ENCODE data around the gene PLPP1. TPM values are rescaled to one million over a fixed set of nuclear protein-coding genes. Genes with fewer than 3 reads are reported as not detected.

PLPP1 gene
- polyA plus RNA-seq, 1 of the 3 experiments (the other 2 are of a cell fraction) = 32.8 TPM

GRCh38 chr5:55456216-55456895 is 78.4 kb downstream of the PLPP1 start:
- Histone ChIP-seq H3K9ac (no peak overlapping the region), H3K9me3 (no peaks in the 10 kb centered on the region), H4K20me1 (ENCODE audit: insufficient read depth) (no peaks in the 10 kb centered on the region), H3K27me3 (ENCODE audit: insufficient read depth) (no peaks in the 10 kb centered on the region), H3F3A (replicated peaks; ENCODE audit: insufficient read depth) (peaks cover 17% of the 10 kb centered on the region), H2AFZ (ENCODE audit: low read depth) (no peak overlapping the region), H3K9me2 (no peaks in the 10 kb centered on the region), H3K79me2 (ENCODE audit: insufficient read depth) (peaks cover 22% of the 10 kb centered on the region), H3K27ac (ENCODE audit: low read depth in 2 of 2, low read length in 1 of 2) (peak overlapping the region in 1 of 2 experiments; percentile 63; a peak in 2 of 4 replicates), H3K4me3 (ENCODE audit: low read depth in 2 of 2, low read length in 1 of 2) (no peak overlapping the region), H3K4me1 (ENCODE audit: control insufficient read depth in 1 of 2, insufficient read depth in 2 of 2, low read depth in 1 of 2, low read length in 1 of 2) (no peaks in the 10 kb centered on the region; a peak in 1 of 4 replicates), H3K4me2 (peak overlapping the region; percentile 5; the same call in 1 of the 2 replicates), H3K36me3 (replicated peaks in 1 of 2; ENCODE audit: control insufficient read depth in 1 of 2, insufficient read depth in 2 of 2, low read length in 1 of 2) (no peaks in the 10 kb centered on the region)
- CTCF ChIA-PET = interaction anchor here (1.2 kb wide), 1 partner anchor 17 kb away, joined by 3 read pairs; no protein-coding TSS in a partner anchor
- WGBS (ENCODE audit: low lambda C conversion rate) = 85% methylated on average over 3 of the region's 3 CpGs
- TF ChIP-seq TCF12 (IDR thresholded peaks at IDR 0.05) (peak; percentile 40; the same call in 1 of the 2 replicates), ELF1 (IDR thresholded peaks at IDR 0.05) (no peak), FOSL2 (IDR thresholded peaks at IDR 0.05; ENCODE audit: borderline replicate concordance, low read depth) (peak; percentile 82), JUND (IDR thresholded peaks at IDR 0.05) (peak; percentile 66)
- DNase-seq = no peak
- POLR2A ChIA-PET = interaction anchor here (0.6 kb wide), 1 partner anchor 87 kb away, joined by 4 read pairs; no protein-coding TSS in a partner anchor

- no peak for DNase-seq
- Histone ChIP-seq H4K20me1 (ENCODE audit: insufficient read depth) (no peaks in the 10 kb centered on the region), H2AFZ (ENCODE audit: low read depth) (no peak overlapping the region), H3K27me3 (ENCODE audit: insufficient read depth) (no peaks in the 10 kb centered on the region), H3K36me3 (replicated peaks in 1 of 2; ENCODE audit: control insufficient read depth in 1 of 2, insufficient read depth in 2 of 2, low read length in 1 of 2) (no peaks in the 10 kb centered on the region), H3K79me2 (ENCODE audit: insufficient read depth) (peaks cover 20% of the 10 kb centered on the region), H3K4me2 (no peak overlapping the region), H3K4me1 (ENCODE audit: control insufficient read depth in 1 of 2, insufficient read depth in 2 of 2, low read depth in 1 of 2, low read length in 1 of 2) (peaks cover 0 to 4% of the 10 kb centered on the region in 2 experiments; a peak in 2 of 4 replicates), H3K9me3 (no peaks in the 10 kb centered on the region), H3K27ac (ENCODE audit: low read depth in 2 of 2, low read length in 1 of 2) (no peak overlapping the region), H3K4me3 (ENCODE audit: low read depth in 2 of 2, low read length in 1 of 2) (no peak overlapping the region), H3K9ac (no peak overlapping the region), H3K9me2 (no peaks in the 10 kb centered on the region), H3F3A (replicated peaks; ENCODE audit: insufficient read depth) (peaks cover 17% of the 10 kb centered on the region)
- 76% methylated on average over 2 of the region's 2 CpGs for WGBS (ENCODE audit: low lambda C conversion rate)
- POLR2A ChIA-PET = no interaction called here
- TF ChIP-seq YY1 (IDR thresholded peaks at IDR 0.05; ENCODE audit: low read depth) (no peak), NFIC (IDR thresholded peaks at IDR 0.05; ENCODE audit: borderline replicate concordance) (no peak), ELF1 (IDR thresholded peaks at IDR 0.05) (no peak), NRF1 (IDR thresholded peaks at IDR 0.05; ENCODE audit: low read depth, low read length) (no peak), RAD21 (IDR thresholded peaks at IDR 0.05; ENCODE audit: low read length) (no peak), GABPA (IDR thresholded peaks at IDR 0.05; ENCODE audit: low read depth) (no peak), TAF1 (IDR thresholded peaks at IDR 0.05; ENCODE audit: borderline replicate concordance, low read depth, low read length) (no peak), GATA2 (CRISPR knock-in tag; IDR thresholded peaks at IDR 0.05) (no peak), SIN3A (IDR thresholded peaks at IDR 0.05; ENCODE audit: borderline replicate concordance, low read depth, low read length) (no peak), JUND (IDR thresholded peaks at IDR 0.05) (no peak), IRF3 (IDR thresholded peaks at IDR 0.05; ENCODE audit: low read depth, low read length) (no peak), RFX5 (IDR thresholded peaks at IDR 0.05; ENCODE audit: low read length) (no peak)
- CTCF ChIA-PET = interaction anchor here (1.2 kb wide), 1 partner anchor 21 kb away, joined by 3 read pairs; no protein-coding TSS in a partner anchor
Measured at GRCh38 chr5:55454282-55454681, 80.5 kb downstream of the PLPP1 start.

Data from SK-N-SH (cell line).